GM13976 (cell line): ENCODE results near the gene ZNF425.

Experiments used
- DNase-seq: peaks from one replicate; pipeline ENCODE4 v3.0.0; 2012; ENCODE audit warnings: low spot score
- CTCF ChIP-seq: IDR thresholded peaks from 2 replicates; pipeline ENCODE4 v1.5.1; 2012; ENCODE audit warnings: borderline replicate concordance, mild to moderate bottlenecking; ENCODE audit not compliant: insufficient read depth; ENCODE audit errors: extremely low read depth, missing control alignments, control extremely low read depth
- in situ Hi-C: fragments of 300-500 bp; cut with MboI; formaldehyde crosslinking; loops from one replicate; pipeline ENCODE4 v1.12.0; 2022; ENCODE audit warnings: low sequenced_read_pairs, mixed read lengths, inconsistent platforms; ENCODE audit not compliant: unreplicated experiment

The ZNF425 gene

GRCh38 chr7:149136118-149136517 is 10.0 kb upstream of the ZNF425 start:
- in situ Hi-C loops: no loop called here
- no peak for DNase-seq
- no peak for TF ChIP-seq CTCF

GRCh38 chr7:149133028-149133710 is 7.0 kb upstream of the ZNF425 start:
- in situ Hi-C loops: no loop called here
- DNase-seq: no peak
- no peak for TF ChIP-seq CTCF

GRCh38 chr7:149130572-149131198 is 4.6 kb upstream of the ZNF425 start:
- no peak for TF ChIP-seq CTCF
- in situ Hi-C loops: no loop called here
- DNase-seq: no peak

GRCh38 chr7:149126662-149127266 is 640 bp upstream of the ZNF425 start:
- peak; percentile 82 for DNase-seq
- in situ Hi-C loops: no loop called here

GRCh38 chr7:149125189-149125862 is 798 bp downstream of the ZNF425 start:
- in situ Hi-C loops: no loop called here
- no peak for TF ChIP-seq CTCF
- DNase-seq: no peak

More at GRCh38 chr7:149126662-149127266, 640 bp upstream of the ZNF425 start:
- TF ChIP-seq CTCF: no peak

DNA sequence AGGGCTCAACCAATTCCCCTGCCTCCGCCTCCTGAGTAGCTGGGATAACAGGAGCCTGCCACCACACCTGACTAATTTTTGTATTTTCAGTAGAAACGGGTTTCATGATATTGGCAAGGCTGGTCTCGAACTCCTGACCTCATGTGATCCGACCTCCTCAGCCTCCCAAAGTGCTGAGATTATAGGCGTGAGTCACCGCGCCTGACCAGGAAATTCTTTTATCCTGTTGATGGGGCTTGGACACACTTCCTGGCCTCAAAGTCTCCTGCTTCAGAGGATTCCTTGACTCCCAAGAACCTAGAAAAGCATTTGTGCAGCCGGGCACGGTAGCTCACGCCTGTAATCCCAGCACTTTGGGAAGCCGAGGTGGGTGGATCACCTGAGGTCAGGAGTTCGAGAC is 16.2 kb downstream of the ZNF425 start:
- no peak for TF ChIP-seq CTCF
- in situ Hi-C loops: no loop called here
- DNase-seq: no peak
